Measurements from ENCODE around the gene DDAH1.

DNA sequence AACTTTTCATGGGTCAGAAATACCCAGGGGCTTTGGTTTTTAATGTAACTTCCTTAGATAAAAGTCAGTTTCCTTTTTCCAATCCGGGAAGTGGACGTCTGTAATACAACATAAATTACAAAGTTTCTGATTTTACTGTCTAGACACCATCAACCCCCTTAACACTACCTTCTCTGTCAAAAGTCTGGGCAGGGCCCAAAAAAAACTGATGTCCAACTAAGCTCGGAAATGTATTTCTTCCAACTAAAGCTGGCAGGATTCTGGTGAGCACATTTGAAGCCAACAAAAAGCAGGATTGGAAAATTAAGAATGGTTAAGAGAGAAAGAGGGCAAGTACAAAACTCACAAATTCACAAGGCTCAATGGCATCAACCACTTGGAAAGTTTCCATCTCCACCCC lies 24.3 kb downstream of the DDAH1 start:
- TF ChIP-seq, protein P1, sequence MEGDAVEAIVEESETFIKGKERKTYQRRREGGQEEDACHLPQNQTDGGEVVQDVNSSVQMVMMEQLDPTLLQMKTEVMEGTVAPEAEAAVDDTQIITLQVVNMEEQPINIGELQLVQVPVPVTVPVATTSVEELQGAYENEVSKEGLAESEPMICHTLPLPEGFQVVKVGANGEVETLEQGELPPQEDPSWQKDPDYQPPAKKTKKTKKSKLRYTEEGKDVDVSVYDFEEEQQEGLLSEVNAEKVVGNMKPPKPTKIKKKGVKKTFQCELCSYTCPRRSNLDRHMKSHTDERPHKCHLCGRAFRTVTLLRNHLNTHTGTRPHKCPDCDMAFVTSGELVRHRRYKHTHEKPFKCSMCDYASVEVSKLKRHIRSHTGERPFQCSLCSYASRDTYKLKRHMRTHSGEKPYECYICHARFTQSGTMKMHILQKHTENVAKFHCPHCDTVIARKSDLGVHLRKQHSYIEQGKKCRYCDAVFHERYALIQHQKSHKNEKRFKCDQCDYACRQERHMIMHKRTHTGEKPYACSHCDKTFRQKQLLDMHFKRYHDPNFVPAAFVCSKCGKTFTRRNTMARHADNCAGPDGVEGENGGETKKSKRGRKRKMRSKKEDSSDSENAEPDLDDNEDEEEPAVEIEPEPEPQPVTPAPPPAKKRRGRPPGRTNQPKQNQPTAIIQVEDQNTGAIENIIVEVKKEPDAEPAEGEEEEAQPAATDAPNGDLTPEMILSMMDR (conservative IDR thresholded peaks at IDR 0.05; ENCODE audit: low read depth, low read length) = no peak
- TF ChIP-seq EZH2 (IDR thresholded peaks at IDR 0.05; ENCODE audit: low read length, unreplicated experiment) = no peak

Measured in PC-3 (cell line).